Urinary bladder (tissue), 4 donors: Measurements from ENCODE around the gene KDM2B. TPM values are rescaled to one million over a fixed set of nuclear protein-coding genes. Genes with fewer than 3 reads are reported as not detected.
A peak's percentile ranks its signal among the peaks of the same experiment; 100 is the strongest.
"Not testable (repeated sequence)": the region's sequence is repeated elsewhere in the genome, so short reads cannot be mapped to it uniquely, and the experiment has no call there.

Experiments
- DNase-seq: peaks from one replicate; pipeline ENCODE4 v3.0.0-alpha.2; 2015; ENCODE audit errors: extremely low spot score
- H3K27ac ChIP-seq: one replicate; pipeline ENCODE4 v1.5.1; 2013; ENCODE audit warnings: low read depth, mild to moderate bottlenecking, moderate library complexity
- H3K36me3 ChIP-seq: one replicate; pipeline ENCODE4 v1.6.1; 2013; ENCODE audit warnings: mild to moderate bottlenecking, moderate library complexity; ENCODE audit not compliant: insufficient read depth
- H3K4me1 ChIP-seq: one replicate; pipeline ENCODE4 v1.6.1; 2013; ENCODE audit warnings: mild to moderate bottlenecking, moderate library complexity; ENCODE audit not compliant: insufficient read depth
- H3K4me3 ChIP-seq: one replicate; pipeline ENCODE4 v1.5.1; 2013; ENCODE audit warnings: low read depth, low read length
- WGBS: extraction: QIAGEN DNeasy Blood & Tissue Kit; methylation state at CpG from one replicate; pipeline ENCODE4 v1.1.7; 2013; 5-methylcytosine and 5-hydroxymethylcytosine counted together
- polyA plus RNA-seq: library from polyadenylated mRNA; stranded (reverse); fragments of 200-250 nt; gene quantifications from one replicate; pipeline ENCODE4 v1.2.3, GENCODE V29; 2013
- total RNA-seq: library from RNA; depleted of rRNA; stranded (reverse); fragments of >200 nt; gene quantifications from one replicate; pipeline ENCODE4 v1.2.3, GENCODE V29; 2014
- donor health status: healthy with polysubstance abuse.
- donor health status: healthy.

Gene KDM2B
- total and polyA plus RNA-seq, 2 donors, result 18.7 to 23.3 TPM

DNA sequence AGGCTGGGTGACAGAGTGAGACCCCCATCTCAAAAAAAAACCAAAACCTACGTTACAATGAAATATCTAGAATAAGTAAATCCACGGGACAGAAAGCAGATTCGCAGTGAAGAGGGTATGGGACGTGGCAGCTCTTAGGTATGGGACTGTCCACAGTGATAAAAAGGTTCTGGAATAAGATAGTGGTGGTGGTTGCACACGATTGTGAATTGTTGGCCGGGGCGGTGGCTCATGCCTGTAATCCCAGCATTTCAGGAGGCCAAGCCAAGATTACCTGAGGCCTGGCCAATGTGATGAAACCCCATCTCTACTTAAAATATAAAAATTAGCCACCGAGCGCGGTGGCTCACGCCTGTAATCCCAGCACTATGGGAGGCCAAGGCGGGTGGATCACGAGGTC lies 76.3 kb downstream of the KDM2B start:
- WGBS, result 94% methylated on average over 13 of the region's 13 CpGs
- no peaks in the 10 kb centered on the region for H3K36me3 ChIP-seq
- H3K4me3 ChIP-seq, result no peak overlapping the region

DNA sequence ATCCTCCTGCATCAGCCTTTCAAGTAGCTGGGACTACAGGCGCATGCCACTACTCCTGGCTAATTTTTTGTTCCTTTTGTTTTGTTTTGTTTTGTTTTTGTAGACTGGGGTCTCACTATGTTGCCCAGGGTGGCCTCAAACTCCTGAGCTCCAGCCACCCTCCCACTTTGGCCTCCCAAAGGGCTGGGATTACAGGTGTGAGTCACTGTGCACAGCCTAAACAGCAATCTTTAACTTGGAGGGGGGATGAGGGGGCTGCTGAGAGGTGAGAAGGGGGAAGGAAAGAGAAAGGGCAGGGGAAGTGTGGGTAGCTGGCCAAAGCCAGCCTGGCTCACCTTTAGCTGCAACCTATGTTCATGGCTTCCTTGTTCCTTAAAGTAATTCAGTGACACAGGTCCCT lies 77.4 kb downstream of the KDM2B start:
- no peak for DNase-seq
- Histone ChIP-seq H3K36me3 (no peaks in the 10 kb centered on the region), H3K27ac (no peak overlapping the region), H3K4me1 (no peaks in the 10 kb centered on the region), H3K4me3 (no peak overlapping the region)
- WGBS, result 94% methylated on average over 1 of the region's 1 CpG

More for the DNA sequence above, 76.3 kb downstream of the KDM2B start:
- Histone ChIP-seq H3K27ac (no peak overlapping the region), H3K4me1 (no peaks in the 10 kb centered on the region)
- DNase-seq, result no peak

DNA sequence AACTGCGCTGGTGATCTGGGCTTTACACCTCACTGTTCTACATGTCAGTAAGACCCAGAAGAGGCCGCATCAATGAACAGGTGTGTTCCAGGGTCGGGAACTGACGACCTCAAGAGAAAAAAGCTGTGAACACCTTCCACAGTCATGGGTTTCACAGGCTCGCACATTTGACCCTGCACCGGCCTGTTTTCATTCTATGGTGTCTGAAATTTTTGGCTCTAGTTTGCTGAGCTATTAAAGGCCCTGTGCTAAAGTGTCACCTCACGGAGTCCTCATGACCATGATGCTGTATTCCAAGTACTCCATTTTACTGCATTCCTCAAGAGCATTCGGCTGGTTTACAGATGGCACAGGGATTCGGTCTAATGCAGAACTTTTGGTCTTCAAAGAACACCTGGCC lies 78.9 kb downstream of the KDM2B start:
- no peak for DNase-seq
- Histone ChIP-seq H3K4me1 (no peaks in the 10 kb centered on the region), H3K36me3 (no peaks in the 10 kb centered on the region), H3K27ac (no peak overlapping the region), H3K4me3 (no peak overlapping the region)
- WGBS, result 95% methylated on average over 9 of the region's 9 CpGs

DNA sequence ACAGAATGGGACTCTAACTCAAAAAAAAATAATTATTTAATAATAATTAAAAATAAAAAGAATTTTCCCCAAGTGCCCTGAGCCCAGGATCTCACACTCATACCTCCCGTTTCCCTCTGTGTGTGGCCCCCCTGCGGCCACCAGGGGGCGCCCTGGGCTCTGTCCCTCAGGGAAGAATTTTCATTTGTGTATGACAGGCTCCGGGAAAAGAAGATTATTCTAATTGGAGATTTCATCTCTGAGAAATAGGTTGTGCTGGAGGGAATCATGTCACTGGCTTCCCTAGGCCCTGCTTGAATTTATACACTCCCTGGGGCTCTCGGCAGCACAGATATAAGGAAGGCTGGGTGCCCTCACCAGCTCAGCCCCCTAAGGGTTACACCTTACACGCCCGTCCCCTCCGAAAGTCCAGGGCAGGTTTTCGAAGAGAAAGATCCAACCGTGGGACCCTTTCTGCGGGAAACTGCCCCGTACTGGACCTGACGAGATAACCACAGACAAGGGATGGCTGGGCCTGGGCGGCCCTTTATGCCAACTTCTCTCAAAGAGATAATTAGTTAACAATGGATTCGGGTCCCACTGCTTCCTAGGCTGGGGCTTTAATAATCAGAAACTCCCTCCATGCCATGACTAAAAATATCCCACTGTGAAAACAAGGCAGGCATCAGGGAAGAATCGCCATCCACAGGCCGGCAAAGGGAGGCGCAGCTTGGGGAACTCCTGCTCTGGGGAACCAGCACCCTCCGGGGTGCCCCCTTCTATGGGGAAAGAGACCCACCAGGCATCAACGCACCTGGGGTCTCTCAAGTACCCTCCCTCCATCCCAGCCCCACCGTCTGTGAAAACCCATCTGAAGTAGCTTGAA lies 80.7 kb downstream of the KDM2B start:
- Histone ChIP-seq H3K36me3 (no peaks in the 10 kb centered on the region), H3K27ac (no peak overlapping the region), H3K4me1 (no peaks in the 10 kb centered on the region), H3K4me3 (no peak overlapping the region)
- peak; percentile 48 for DNase-seq
- WGBS, result 24% methylated on average over 21 of the region's 21 CpGs

DNA sequence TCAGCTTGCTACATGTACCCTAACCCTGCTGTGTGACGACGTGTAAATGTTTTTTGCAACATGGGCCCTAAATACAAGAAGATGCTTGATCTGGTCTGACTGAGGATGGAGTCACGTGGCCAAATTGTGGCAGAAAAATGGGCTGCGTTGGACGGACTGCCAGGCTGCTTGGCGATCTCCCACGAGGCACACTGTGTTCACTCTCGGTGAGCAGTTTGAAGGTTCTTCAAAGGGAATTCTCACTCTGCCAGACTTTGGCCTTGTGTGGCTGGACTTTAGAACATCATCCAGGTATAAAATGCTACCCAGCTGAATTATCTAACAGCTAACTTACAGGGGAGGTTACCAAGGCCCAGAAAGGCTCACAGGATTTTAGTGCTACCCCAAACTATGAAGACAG lies 85.1 kb downstream of the KDM2B start:
- no peaks in the 10 kb centered on the region for H3K36me3 ChIP-seq
- WGBS, result 83% methylated on average over 8 of the region's 8 CpGs
- DNase-seq, result no peak

DNA sequence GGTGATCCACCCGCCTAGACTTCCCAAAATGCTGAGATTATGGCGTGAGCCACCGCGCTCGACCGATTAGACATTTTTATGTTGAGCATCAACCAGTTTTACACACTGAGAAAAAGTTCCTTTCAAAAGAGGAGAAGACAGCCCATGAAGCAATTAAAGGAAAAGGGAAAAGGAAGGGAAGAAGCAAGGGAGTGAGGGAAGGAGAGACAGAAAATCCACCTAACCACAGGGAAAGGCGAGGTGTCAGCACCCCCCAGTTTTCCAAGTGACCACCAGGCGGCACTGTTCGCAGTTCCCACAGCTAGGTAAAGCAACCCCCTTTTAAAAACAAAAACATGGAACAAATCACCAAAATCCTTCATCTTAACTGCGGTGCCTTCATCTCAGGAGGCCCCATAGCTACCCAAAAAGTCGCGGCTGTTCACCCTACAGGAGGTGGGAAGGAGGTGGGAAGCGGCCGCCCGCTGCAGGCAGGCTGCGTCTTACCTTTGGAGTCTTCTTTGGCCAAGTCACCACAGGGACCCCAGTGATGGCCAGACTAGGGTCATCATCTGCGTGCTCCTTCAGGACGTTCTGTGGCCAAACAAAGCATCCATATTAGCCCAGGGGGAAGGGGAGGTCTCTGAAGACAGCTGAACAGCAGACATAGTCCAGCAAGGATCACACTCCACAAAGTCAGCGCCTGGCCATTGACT lies 86.6 kb downstream of the KDM2B start:
- Histone ChIP-seq H3K27ac (no peak overlapping the region), H3K4me1 (no peaks in the 10 kb centered on the region), H3K4me3 (no peak overlapping the region), H3K36me3 (no peaks in the 10 kb centered on the region)
- WGBS, result 79% methylated on average over 19 of the region's 19 CpGs
- DNase-seq, result no peak

More for the DNA sequence above, 85.1 kb downstream of the KDM2B start:
- Histone ChIP-seq H3K4me3 (no peak overlapping the region), H3K4me1 (no peaks in the 10 kb centered on the region), H3K27ac (no peak overlapping the region)

GRCh38 chr12:121490401-121491281 lies 90.2 kb downstream of the KDM2B start:
- Histone ChIP-seq H3K36me3 (no peaks in the 10 kb centered on the region), H3K27ac (no peak overlapping the region), H3K4me1 (no peaks in the 10 kb centered on the region), H3K4me3 (no peak overlapping the region)
- WGBS, result 58% methylated on average over 15 of the region's 15 CpGs
- DNase-seq, result no peak

- no peaks in the 10 kb centered on the region for H3K36me3 ChIP-seq
- no peaks in the 10 kb centered on the region for H3K4me1 ChIP-seq
- DNase-seq, result no peak
- no peak overlapping the region for H3K4me3 ChIP-seq
- WGBS, result 78% methylated on average over 16 of the region's 16 CpGs
- no peak overlapping the region for H3K27ac ChIP-seq
These were observed 90.9 kb downstream of the KDM2B start for GRCh38 chr12:121489874-121490273.

DNA sequence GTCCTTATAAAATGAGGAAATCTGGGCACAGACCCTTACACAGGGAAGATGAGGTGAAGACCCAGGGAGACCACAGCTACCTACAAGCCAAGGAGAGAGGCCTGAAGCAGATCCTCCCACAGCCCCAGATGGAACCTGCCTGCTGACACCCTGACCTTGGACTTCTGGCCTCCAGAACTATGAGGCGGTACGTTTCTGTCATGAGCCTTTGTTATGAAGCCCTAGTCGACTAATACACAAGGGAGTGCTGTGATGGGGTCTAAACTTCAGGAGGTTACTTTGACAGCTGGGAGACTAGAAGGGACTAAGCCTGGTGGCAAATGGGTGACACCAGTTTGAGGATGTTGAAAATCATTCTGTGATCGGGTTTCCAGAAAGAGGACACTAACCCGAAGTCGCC lies 95.9 kb downstream of the KDM2B start:
- 87% methylated on average over 6 of the region's 6 CpGs for WGBS
- no peak for DNase-seq
- no peak overlapping the region for H3K27ac ChIP-seq
- no peak overlapping the region for H3K4me3 ChIP-seq
- H3K4me1 ChIP-seq, result no peaks in the 10 kb centered on the region
- H3K36me3 ChIP-seq, result no peaks in the 10 kb centered on the region

DNA sequence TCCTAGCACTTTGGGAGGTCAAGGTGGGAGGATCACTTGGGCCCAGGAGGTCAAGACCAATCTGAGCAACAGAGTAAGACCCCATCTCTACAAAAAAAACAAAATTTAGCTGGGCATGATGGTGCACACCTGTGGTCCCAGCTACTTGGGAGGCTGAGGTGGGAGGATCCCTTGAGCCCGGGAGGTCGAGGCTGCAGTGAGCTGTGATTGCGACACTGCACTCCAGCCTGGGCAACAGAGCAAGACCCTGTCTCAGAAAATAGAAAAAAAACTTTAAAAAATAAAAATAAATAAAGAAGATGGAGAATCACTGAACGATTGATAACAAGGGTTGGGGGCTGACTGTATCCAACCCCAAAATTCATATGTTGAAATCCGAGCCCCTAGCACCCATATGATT lies 96.3 kb downstream of the KDM2B start:
- 93% methylated on average over 5 of the region's 5 CpGs for WGBS
- not testable (repeated sequence) for DNase-seq, H3K27ac ChIP-seq, H3K4me1 ChIP-seq, H3K36me3 ChIP-seq, H3K4me3 ChIP-seq

GRCh38 chr12:121483949-121484348 lies 96.9 kb downstream of the KDM2B start:
- 84% methylated on average over 4 of the region's 4 CpGs for WGBS

GRCh38 chr12:121476477-121476876 lies 104.3 kb downstream of the KDM2B start:
- no peak overlapping the region for H3K4me3 ChIP-seq
- H3K4me1 ChIP-seq, result no peaks in the 10 kb centered on the region
- H3K27ac ChIP-seq, result no peak overlapping the region
- 70% methylated on average over 3 of the region's 3 CpGs for WGBS
- DNase-seq, result no peak
- no peaks in the 10 kb centered on the region for H3K36me3 ChIP-seq

More at GRCh38 chr12:121483949-121484348, 96.9 kb downstream of the KDM2B start:
- no peak for DNase-seq
- Histone ChIP-seq H3K4me1 (no peaks in the 10 kb centered on the region), H3K4me3 (no peak overlapping the region), H3K27ac (no peak overlapping the region), H3K36me3 (no peaks in the 10 kb centered on the region)

GRCh38 chr12:121475279-121475678 lies 105.5 kb downstream of the KDM2B start:
- 97% methylated on average over 2 of the region's 2 CpGs for WGBS
- H3K27ac ChIP-seq, result no peak overlapping the region
- no peaks in the 10 kb centered on the region for H3K36me3 ChIP-seq
- no peaks in the 10 kb centered on the region for H3K4me1 ChIP-seq
- no peak for DNase-seq
- H3K4me3 ChIP-seq, result no peak overlapping the region
